SK-N-SH (cell line): ENCODE data around the gene PHC2.

Experiments
- CTCF ChIP-seq: fragments of 200-600 bp; sonication (generic); IDR thresholded peaks from 2 replicates; pipeline ENCODE4 v1.6.1; 2017; ENCODE audit warnings: antibody characterized with exemption, mild to moderate bottlenecking, moderate library complexity
- RXRA ChIP-seq: IDR thresholded peaks from 2 replicates; pipeline ENCODE4 v1.4.0; 2012; ENCODE audit warnings: low read depth, mild to moderate bottlenecking, borderline replicate concordance
- TEAD4 ChIP-seq: IDR thresholded peaks from 2 replicates; pipeline ENCODE4 v1.4.0; 2012; ENCODE audit warnings: mild to moderate bottlenecking, borderline replicate concordance; ENCODE audit not compliant: insufficient read depth

GRCh38 chr1:33342041-33342723 lies 88.7 kb downstream of the PHC2 start:
- TF ChIP-seq RXRA, result peak; percentile 29; the same call in 1 of the 2 replicates
- TF ChIP-seq CTCF, result no peak
- TF ChIP-seq TEAD4, result peak; percentile 64; the same call in 1 of the 2 replicates
